Progenitor cell of endocrine pancreas (in vitro differentiated cells): ENCODE data around the gene SCNM1. TPM values are rescaled to one million over a fixed set of nuclear protein-coding genes. Genes with fewer than 3 reads are reported as not detected.
A peak's percentile ranks its signal among the peaks of the same experiment; 100 is the strongest.

Source experiments
- DNase-seq: peaks from one replicate; pipeline ENCODE4 v3.0.0; 2021; ENCODE audit warnings: low spot score; ENCODE audit not compliant: unreplicated experiment
- H3K27ac Mint-ChIP-seq: 2 replicates; pipeline ENCODE4 v1.8.0; 2021; ENCODE audit warnings: mild to moderate bottlenecking, moderate library complexity, mixed read lengths
- H3K27me3 Mint-ChIP-seq: 2 replicates; pipeline ENCODE4 v1.8.0; 2021; ENCODE audit warnings: mixed read lengths
- H3K36me3 Mint-ChIP-seq: 2 replicates; pipeline ENCODE4 v1.8.0; 2022; ENCODE audit warnings: mixed read lengths; ENCODE audit not compliant: insufficient read depth
- H3K4me1 Mint-ChIP-seq: 2 replicates; pipeline ENCODE4 v1.8.0; 2021; ENCODE audit warnings: low read depth, mixed read lengths
- H3K4me3 Mint-ChIP-seq: 2 replicates; pipeline ENCODE4 v1.8.0; 2021; ENCODE audit warnings: low read depth, mild to moderate bottlenecking, moderate library complexity, mixed read lengths
- H3K9me3 Mint-ChIP-seq: 2 replicates; pipeline ENCODE4 v1.8.0; 2021; ENCODE audit warnings: low read depth, mixed read lengths
- total RNA-seq: library from RNA; stranded (reverse); gene quantifications from 2 replicates; pipeline ENCODE4 v1.2.1, GENCODE V29; 2021
- TF ChIP-seq, protein P1 (sequence below): fragments of 200-600 bp; sonication (generic); IDR thresholded peaks from one replicate; pipeline ENCODE4 v1.5.0; 2021; ENCODE audit warnings: antibody characterized with exemption, mild to moderate bottlenecking; ENCODE audit not compliant: unreplicated experiment

SCNM1 gene
- total RNA-seq, 1 donor from 2014 or later, result 52.0 TPM

DNA sequence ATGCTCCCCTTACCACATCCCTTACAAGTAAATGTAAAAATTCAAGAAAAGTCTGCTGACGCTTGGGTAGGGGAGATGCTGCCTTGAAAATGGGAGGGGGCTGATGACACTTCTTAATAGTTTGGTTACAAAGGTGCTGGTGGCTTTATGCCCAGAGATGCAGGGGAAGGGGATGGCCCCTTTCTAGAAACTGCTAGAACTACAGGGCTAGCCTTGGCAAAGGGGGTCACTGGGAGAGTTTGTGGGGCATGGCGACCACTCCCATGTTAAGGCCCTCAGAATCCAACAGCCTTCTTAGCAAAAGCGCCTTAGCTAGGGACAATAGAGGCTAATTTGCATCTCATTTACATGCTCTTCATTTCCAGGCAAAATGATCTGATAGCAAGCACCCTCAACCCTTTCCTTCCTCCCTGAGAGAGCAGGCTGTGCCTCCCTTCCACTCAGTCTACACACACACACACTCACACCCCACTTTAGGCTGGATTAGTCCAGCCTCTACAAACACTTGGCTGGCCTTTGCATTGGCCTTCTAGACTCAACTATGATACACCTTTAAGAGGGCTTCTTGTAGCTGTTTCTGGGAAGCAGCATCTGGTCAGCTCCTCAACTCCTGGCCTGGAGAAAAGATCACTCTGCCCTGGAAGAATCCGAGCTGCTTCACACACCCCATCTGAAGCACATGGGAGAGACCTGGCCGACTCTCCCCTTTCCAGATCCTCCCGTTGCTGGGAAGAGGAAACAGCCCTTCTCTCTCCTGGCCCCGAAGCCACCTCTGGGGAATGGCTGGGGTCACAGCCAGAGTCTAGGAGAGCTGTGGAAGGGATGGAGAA is 21.3 kb upstream of the SCNM1 start:
- no peak overlapping the region for H3K27ac Mint-ChIP-seq
- H3K4me3 Mint-ChIP-seq, result peak overlapping the region; percentile 91
- TF ChIP-seq, protein P1, sequence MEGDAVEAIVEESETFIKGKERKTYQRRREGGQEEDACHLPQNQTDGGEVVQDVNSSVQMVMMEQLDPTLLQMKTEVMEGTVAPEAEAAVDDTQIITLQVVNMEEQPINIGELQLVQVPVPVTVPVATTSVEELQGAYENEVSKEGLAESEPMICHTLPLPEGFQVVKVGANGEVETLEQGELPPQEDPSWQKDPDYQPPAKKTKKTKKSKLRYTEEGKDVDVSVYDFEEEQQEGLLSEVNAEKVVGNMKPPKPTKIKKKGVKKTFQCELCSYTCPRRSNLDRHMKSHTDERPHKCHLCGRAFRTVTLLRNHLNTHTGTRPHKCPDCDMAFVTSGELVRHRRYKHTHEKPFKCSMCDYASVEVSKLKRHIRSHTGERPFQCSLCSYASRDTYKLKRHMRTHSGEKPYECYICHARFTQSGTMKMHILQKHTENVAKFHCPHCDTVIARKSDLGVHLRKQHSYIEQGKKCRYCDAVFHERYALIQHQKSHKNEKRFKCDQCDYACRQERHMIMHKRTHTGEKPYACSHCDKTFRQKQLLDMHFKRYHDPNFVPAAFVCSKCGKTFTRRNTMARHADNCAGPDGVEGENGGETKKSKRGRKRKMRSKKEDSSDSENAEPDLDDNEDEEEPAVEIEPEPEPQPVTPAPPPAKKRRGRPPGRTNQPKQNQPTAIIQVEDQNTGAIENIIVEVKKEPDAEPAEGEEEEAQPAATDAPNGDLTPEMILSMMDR, result no peak
- H3K4me1 Mint-ChIP-seq, result peaks cover 10% of the 10 kb centered on the region
- peaks cover 16% of the 10 kb centered on the region for H3K27me3 Mint-ChIP-seq
- no peaks in the 10 kb centered on the region for H3K9me3 Mint-ChIP-seq
- peaks cover 3% of the 10 kb centered on the region for H3K36me3 Mint-ChIP-seq
- no peak for DNase-seq

GRCh38 chr1:151145304-151146071 is 20.5 kb upstream of the SCNM1 start:
- H3K4me3 Mint-ChIP-seq, result peak overlapping the region; percentile 91
- no peaks in the 10 kb centered on the region for H3K9me3 Mint-ChIP-seq
- H3K4me1 Mint-ChIP-seq, result peaks cover 10% of the 10 kb centered on the region
- H3K27me3 Mint-ChIP-seq, result peaks cover 19% of the 10 kb centered on the region
- DNase-seq, result no peak
- TF ChIP-seq, protein P1, result no peak
- H3K27ac Mint-ChIP-seq, result no peak overlapping the region
- peaks cover 2% of the 10 kb centered on the region for H3K36me3 Mint-ChIP-seq

DNA sequence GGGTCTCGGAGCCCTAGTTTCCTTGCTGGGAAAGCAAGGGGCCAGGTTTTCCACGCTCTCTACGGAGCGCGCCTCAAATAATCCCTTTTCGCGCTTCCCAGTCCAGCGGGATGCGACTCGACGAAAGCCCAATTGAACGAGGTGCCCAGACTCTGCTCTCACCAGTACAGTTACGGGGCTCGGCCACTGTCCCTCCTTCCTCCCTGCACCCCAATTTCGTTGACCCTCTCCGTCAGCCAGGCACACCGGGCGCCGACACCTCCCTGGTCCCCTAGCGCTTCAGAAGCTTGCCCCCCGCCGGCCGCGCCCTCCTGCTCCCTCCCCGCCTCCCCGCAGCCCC is 19.9 kb upstream of the SCNM1 start:
- TF ChIP-seq, protein P1, result no peak
- Mint-ChIP-seq H3K36me3 (peaks cover 2% of the 10 kb centered on the region), H3K4me1 (peaks cover 10% of the 10 kb centered on the region), H3K27me3 (peaks cover 19% of the 10 kb centered on the region), H3K27ac (no peak overlapping the region), H3K9me3 (no peaks in the 10 kb centered on the region), H3K4me3 (peak overlapping the region; percentile 91)
- DNase-seq, result no peak

DNA sequence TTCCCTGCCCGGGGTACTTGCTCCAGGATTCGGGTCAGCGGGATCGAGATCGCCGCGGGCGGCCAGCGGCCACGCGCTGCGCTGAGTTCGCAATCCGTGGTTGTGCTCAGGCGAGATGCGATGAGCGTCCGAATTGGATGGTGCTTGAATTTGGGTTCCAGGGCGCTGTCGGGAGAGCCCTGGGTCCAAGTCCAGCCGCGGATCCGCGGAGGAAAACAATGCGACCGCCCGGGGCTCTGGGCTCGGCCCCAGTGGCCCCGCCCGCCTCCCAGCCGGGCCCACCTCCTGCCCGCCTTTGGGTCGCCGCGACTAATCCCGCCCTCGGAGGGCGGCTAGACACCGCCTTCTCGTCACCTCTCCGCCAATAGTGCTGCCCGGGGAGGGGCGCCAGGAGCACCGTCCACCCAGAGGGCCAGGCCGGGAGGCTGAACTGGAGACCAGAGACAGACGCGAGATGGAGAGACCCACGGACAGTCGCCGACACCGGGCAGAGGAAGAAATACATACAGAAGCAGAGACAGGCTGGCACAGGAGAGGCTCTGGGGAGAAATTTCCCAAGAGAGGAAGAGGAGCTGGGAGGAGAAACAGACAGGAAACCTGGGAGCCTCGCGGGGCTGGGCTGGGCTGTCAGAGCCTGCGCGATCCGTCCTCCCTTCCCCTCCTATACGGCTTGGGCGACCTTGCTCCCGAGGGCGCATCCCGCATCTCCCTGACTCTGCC is 19.4 kb upstream of the SCNM1 start, which contains the start of gene SEMA6C:
Gene SEMA6C (minus strand): TSS at position 220 of the 720 bp plus-strand sequence. CDS start 4,010 bp downstream, outside the sequence.
- Mint-ChIP-seq H3K4me1 (peaks cover 10% of the 10 kb centered on the region), H3K9me3 (no peaks in the 10 kb centered on the region), H3K27me3 (peaks cover 19% of the 10 kb centered on the region), H3K4me3 (peak within 1 kb of the TSS; percentile 91), H3K36me3 (peaks cover 2% of the 10 kb centered on the region), H3K27ac (peak within 1 kb of the TSS; percentile 78)
- TF ChIP-seq, protein P1, result no peak
- DNase-seq, result peak; percentile 78

DNA sequence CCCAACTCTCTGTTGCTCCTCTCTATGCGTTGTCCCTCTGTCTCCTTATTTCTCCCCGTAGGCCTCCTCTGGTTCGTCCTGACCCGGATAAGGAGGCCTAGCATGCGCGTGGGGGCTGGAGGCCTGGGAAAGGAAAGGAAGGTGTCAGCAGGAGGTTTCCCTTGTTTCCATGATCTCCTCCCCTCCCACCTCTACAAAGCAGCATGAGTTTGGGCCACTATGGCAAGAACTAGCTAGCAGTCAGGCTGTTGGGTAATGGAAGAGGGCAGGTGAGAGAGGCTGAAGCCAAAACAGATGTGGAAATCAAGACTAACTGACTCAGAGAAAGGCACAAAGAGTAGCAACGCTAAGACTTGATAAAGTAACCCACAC is 18.8 kb upstream of the SCNM1 start:
- TF ChIP-seq, protein P1, result no peak
- Mint-ChIP-seq H3K9me3 (no peaks in the 10 kb centered on the region), H3K4me1 (peaks cover 10% of the 10 kb centered on the region), H3K4me3 (peak overlapping the region; percentile 91), H3K27me3 (peaks cover 19% of the 10 kb centered on the region), H3K27ac (no peak overlapping the region), H3K36me3 (peaks cover 2% of the 10 kb centered on the region)
- no peak for DNase-seq
